Neural progenitor cell (in vitro differentiated cells): ENCODE results near the gene HDAC3.

Experiments
- EZH2phosphoT487 ChIP-seq: fragments of 200-600 bp; sonication (generic); IDR thresholded peaks from 2 replicates; pipeline ENCODE4 v1.6.1; 2017; ENCODE audit warnings: antibody characterized with exemption
- TF ChIP-seq, protein P1 (sequence below): fragments of 200-600 bp; sonication (generic); IDR thresholded peaks from 2 replicates; pipeline ENCODE4 v1.5.1; 2017; ENCODE audit warnings: antibody characterized with exemption, mild to moderate bottlenecking

DNA sequence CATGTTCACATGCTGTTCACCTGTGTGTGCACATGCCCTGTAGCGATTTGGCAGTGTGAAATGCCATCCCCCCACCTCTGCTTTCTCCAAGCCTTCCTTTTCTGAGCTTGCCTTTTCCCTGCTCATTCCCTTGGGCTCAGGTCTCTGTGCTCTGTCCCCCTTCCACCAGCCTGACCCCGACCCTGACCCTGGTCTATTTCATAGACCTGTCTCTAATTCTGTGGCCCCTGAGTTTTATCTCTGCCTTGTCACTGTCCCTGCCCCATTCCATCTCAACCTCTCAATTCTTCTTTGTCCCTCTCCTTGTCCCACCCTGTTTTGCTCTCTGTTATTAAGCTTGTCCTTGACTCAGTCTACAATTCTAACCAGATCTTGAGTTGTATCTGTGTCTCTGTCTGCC lies 44.6 kb upstream of the HDAC3 start:
- TF ChIP-seq, protein P1, sequence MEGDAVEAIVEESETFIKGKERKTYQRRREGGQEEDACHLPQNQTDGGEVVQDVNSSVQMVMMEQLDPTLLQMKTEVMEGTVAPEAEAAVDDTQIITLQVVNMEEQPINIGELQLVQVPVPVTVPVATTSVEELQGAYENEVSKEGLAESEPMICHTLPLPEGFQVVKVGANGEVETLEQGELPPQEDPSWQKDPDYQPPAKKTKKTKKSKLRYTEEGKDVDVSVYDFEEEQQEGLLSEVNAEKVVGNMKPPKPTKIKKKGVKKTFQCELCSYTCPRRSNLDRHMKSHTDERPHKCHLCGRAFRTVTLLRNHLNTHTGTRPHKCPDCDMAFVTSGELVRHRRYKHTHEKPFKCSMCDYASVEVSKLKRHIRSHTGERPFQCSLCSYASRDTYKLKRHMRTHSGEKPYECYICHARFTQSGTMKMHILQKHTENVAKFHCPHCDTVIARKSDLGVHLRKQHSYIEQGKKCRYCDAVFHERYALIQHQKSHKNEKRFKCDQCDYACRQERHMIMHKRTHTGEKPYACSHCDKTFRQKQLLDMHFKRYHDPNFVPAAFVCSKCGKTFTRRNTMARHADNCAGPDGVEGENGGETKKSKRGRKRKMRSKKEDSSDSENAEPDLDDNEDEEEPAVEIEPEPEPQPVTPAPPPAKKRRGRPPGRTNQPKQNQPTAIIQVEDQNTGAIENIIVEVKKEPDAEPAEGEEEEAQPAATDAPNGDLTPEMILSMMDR: no peak
- TF ChIP-seq EZH2phosphoT487: no peak
